ENCODE data around the gene TLL2. TPM values are rescaled to one million over a fixed set of nuclear protein-coding genes. Genes with fewer than 3 reads are reported as not detected.

TLL2 gene
- polyA plus RNA-seq, 3 donors from 2014 or later: not detected

GRCh38 chr10:96468845-96469244 lies 44.9 kb downstream of the TLL2 start:
- Mint-ChIP-seq H3K4me1 (peaks cover 3 to 6% of the 10 kb centered on the region in 2 donors), H3K36me3 (no peaks in the 10 kb centered on the region), H3K4me3 (no peak overlapping the region), H3K9me3 (no peaks in the 10 kb centered on the region), H3K27ac (no peak overlapping the region), H3K27me3 (ENCODE audit: low read depth in 3 of 3) (peaks cover 7 to 16% (median 7%) of the 10 kb centered on the region in 3 donors)
- DNase-seq: no peak

GRCh38 chr10:96465599-96465998 lies 48.1 kb downstream of the TLL2 start:
- H3K9me3 Mint-ChIP-seq: peaks cover 0 to 1% (median 0%) of the 10 kb centered on the region in 6 donors
- peaks cover 4 to 16% (median 8%) of the 10 kb centered on the region in 3 donors for H3K27me3 Mint-ChIP-seq (ENCODE audit: low read depth in 3 of 3)

GRCh38 chr10:96463562-96463961 lies 50.2 kb downstream of the TLL2 start:
- DNase-seq: no peak
- no peaks in the 10 kb centered on the region for H3K4me1 Mint-ChIP-seq
- no peak overlapping the region for H3K27ac Mint-ChIP-seq
- H3K4me3 Mint-ChIP-seq: no peak overlapping the region
- no peaks in the 10 kb centered on the region for H3K36me3 Mint-ChIP-seq
- H3K27me3 Mint-ChIP-seq (ENCODE audit: low read depth in 3 of 3): peaks cover 5 to 15% (median 7%) of the 10 kb centered on the region in 3 donors
- H3K9me3 Mint-ChIP-seq: peaks cover 0 to 1% (median 0%) of the 10 kb centered on the region in 6 donors

More at GRCh38 chr10:96465599-96465998, 48.1 kb downstream of the TLL2 start:
- Mint-ChIP-seq H3K4me1 (peaks cover 3 to 6% of the 10 kb centered on the region in 2 donors), H3K27ac (no peak overlapping the region), H3K36me3 (no peaks in the 10 kb centered on the region), H3K4me3 (no peak overlapping the region)
- DNase-seq: no peak

GRCh38 chr10:96462606-96463151 lies 51.0 kb downstream of the TLL2 start:
- Mint-ChIP-seq H3K27ac (no peak overlapping the region), H3K27me3 (ENCODE audit: low read depth in 3 of 3) (peaks cover 1 to 15% (median 5%) of the 10 kb centered on the region in 3 donors), H3K4me1 (no peaks in the 10 kb centered on the region), H3K36me3 (no peaks in the 10 kb centered on the region), H3K4me3 (no peak overlapping the region), H3K9me3 (peaks cover 0 to 1% (median 0%) of the 10 kb centered on the region in 6 donors)
- DNase-seq: no peak

- Mint-ChIP-seq H3K4me3 (no peak overlapping the region), H3K27me3 (ENCODE audit: low read depth in 3 of 3) (peaks cover 1 to 8% (median 5%) of the 10 kb centered on the region in 3 donors), H3K9me3 (peaks cover 0 to 3% (median 0%) of the 10 kb centered on the region in 6 donors), H3K36me3 (no peaks in the 10 kb centered on the region), H3K27ac (no peak overlapping the region), H3K4me1 (no peaks in the 10 kb centered on the region)
- DNase-seq: no peak
Measured at GRCh38 chr10:96460316-96460715, 53.4 kb downstream of the TLL2 start.

GRCh38 chr10:96457341-96457740 lies 56.4 kb downstream of the TLL2 start:
- Mint-ChIP-seq H3K27ac (no peak overlapping the region), H3K36me3 (no peaks in the 10 kb centered on the region), H3K27me3 (ENCODE audit: low read depth in 3 of 3) (peaks cover 1 to 7% (median 1%) of the 10 kb centered on the region in 3 donors), H3K4me3 (no peak overlapping the region), H3K9me3 (peaks cover 0 to 3% (median 0%) of the 10 kb centered on the region in 6 donors), H3K4me1 (no peaks in the 10 kb centered on the region)
- DNase-seq: no peak

- no peaks in the 10 kb centered on the region for H3K36me3 Mint-ChIP-seq
- H3K4me1 Mint-ChIP-seq: no peaks in the 10 kb centered on the region
- no peak overlapping the region for H3K4me3 Mint-ChIP-seq
- peaks cover 0 to 1% (median 0%) of the 10 kb centered on the region in 6 donors for H3K9me3 Mint-ChIP-seq
- H3K27me3 Mint-ChIP-seq (ENCODE audit: low read depth in 3 of 3): peaks cover 1 to 7% (median 5%) of the 10 kb centered on the region in 3 donors
- H3K27ac Mint-ChIP-seq: no peak overlapping the region
- no peak for DNase-seq
Measured at GRCh38 chr10:96456296-96456840, 57.4 kb downstream of the TLL2 start.

GRCh38 chr10:96453856-96454583 lies 59.7 kb downstream of the TLL2 start:
- Mint-ChIP-seq H3K36me3 (no peaks in the 10 kb centered on the region), H3K9me3 (peaks cover 0 to 1% (median 0%) of the 10 kb centered on the region in 6 donors), H3K4me3 (no peak overlapping the region), H3K27me3 (ENCODE audit: low read depth in 3 of 3) (peaks cover 1 to 8% (median 3%) of the 10 kb centered on the region in 3 donors), H3K4me1 (no peaks in the 10 kb centered on the region), H3K27ac (no peak overlapping the region)
- DNase-seq: no peak

- DNase-seq: no peak
- Mint-ChIP-seq H3K4me1 (no peaks in the 10 kb centered on the region), H3K27me3 (ENCODE audit: low read depth in 3 of 3) (peaks cover 0 to 10% (median 5%) of the 10 kb centered on the region in 3 donors), H3K9me3 (peaks cover 0 to 1% (median 0%) of the 10 kb centered on the region in 6 donors), H3K4me3 (no peak overlapping the region), H3K27ac (no peak overlapping the region), H3K36me3 (no peaks in the 10 kb centered on the region)
Measured at GRCh38 chr10:96452494-96453153, 61.1 kb downstream of the TLL2 start.

- H3K4me1 Mint-ChIP-seq: no peaks in the 10 kb centered on the region
- no peak overlapping the region for H3K4me3 Mint-ChIP-seq
- no peaks in the 10 kb centered on the region for H3K36me3 Mint-ChIP-seq
- H3K27ac Mint-ChIP-seq: no peak overlapping the region
- H3K9me3 Mint-ChIP-seq: no peaks in the 10 kb centered on the region
- H3K27me3 Mint-ChIP-seq (ENCODE audit: low read depth in 3 of 3): peaks cover 0 to 12% (median 6%) of the 10 kb centered on the region in 3 donors
- DNase-seq: no peak
Measured at GRCh38 chr10:96450529-96451207, 63.1 kb downstream of the TLL2 start.

- H3K27ac Mint-ChIP-seq: no peak overlapping the region
- DNase-seq: no peak
- no peaks in the 10 kb centered on the region for H3K4me1 Mint-ChIP-seq
- H3K9me3 Mint-ChIP-seq: no peaks in the 10 kb centered on the region
- H3K36me3 Mint-ChIP-seq: no peaks in the 10 kb centered on the region
- peaks cover 0 to 11% (median 8%) of the 10 kb centered on the region in 3 donors for H3K27me3 Mint-ChIP-seq (ENCODE audit: low read depth in 3 of 3)
- no peak overlapping the region for H3K4me3 Mint-ChIP-seq
Measured at GRCh38 chr10:96448558-96448957, 65.2 kb downstream of the TLL2 start.

GRCh38 chr10:96448021-96448457 lies 65.7 kb downstream of the TLL2 start:
- H3K36me3 Mint-ChIP-seq: no peaks in the 10 kb centered on the region
- no peak for DNase-seq
- no peak overlapping the region for H3K4me3 Mint-ChIP-seq
- H3K9me3 Mint-ChIP-seq: no peaks in the 10 kb centered on the region
- peaks cover 0 to 11% (median 8%) of the 10 kb centered on the region in 3 donors for H3K27me3 Mint-ChIP-seq (ENCODE audit: low read depth in 3 of 3)
- no peaks in the 10 kb centered on the region for H3K4me1 Mint-ChIP-seq
- no peak overlapping the region for H3K27ac Mint-ChIP-seq

GRCh38 chr10:96446966-96447596 lies 66.6 kb downstream of the TLL2 start:
- Mint-ChIP-seq H3K27me3 (ENCODE audit: low read depth in 3 of 3) (peaks cover 0 to 11% (median 8%) of the 10 kb centered on the region in 3 donors), H3K36me3 (no peaks in the 10 kb centered on the region), H3K9me3 (no peaks in the 10 kb centered on the region), H3K4me3 (no peak overlapping the region), H3K4me1 (no peaks in the 10 kb centered on the region), H3K27ac (no peak overlapping the region)
- DNase-seq: no peak

Data from immature natural killer cell (primary cell).